G401 (cell line): ENCODE measurements around the gene NOTCH1. TPM values are rescaled to one million over a fixed set of nuclear protein-coding genes. Genes with fewer than 3 reads are reported as not detected.

Experiments
- DNase-seq: peaks from one replicate; pipeline ENCODE4 v3.0.0-alpha.2; 2015; ENCODE audit warnings: low spot score
- in situ Hi-C: cut with HindIII; loops from 2 replicates; pipeline ENCODE4 v1.10.0; 2016; ENCODE audit warnings: low sequenced_read_pairs, mixed read lengths
- total RNA-seq: library from RNA; depleted of rRNA; stranded (reverse); fragments of >200 nt; shearing (Covaris generic); gene quantifications from 2 replicates; pipeline ENCODE4 v1.2.3, GENCODE V29; 2014

NOTCH1 gene
- total RNA-seq, 1 experiment from 2014 or later = 13.8 TPM

DNA sequence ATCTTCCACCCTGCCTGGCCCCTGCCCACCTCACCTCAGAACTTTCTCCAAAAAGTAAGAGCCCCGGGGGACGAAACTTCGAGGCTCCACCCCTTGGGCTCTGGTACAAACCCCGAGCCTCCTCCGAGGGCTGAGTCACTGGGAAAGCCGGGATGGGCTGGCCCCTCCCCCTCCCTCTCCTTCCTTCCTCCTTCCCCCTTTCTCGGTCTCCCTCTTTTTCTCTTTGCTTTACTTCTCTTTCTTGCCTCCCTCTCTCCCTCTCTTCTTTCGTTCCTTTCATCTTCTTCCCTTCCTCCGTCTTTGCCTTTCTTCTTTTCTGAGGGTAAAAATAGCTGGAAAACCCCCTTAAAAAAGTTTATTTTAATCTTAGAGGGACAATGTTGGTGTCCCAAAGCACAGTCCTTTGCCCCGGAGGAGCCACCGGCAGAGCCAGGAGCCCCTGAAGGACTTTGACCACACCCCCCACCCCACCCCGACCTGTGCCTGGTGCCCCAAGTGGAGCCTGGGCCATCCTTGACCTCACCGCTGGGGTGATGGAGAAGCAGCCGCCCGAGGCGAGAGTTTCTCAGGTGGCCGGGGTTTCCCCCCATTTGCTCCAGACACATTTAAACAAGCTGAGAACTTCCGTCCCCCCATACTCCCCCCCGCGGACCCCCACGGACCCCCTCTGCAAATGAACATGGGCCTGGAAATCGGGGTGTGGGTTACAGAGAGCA is 5.7 kb upstream of the NOTCH1 start:
- no peak for DNase-seq
- in situ Hi-C loops = no loop called here

DNA sequence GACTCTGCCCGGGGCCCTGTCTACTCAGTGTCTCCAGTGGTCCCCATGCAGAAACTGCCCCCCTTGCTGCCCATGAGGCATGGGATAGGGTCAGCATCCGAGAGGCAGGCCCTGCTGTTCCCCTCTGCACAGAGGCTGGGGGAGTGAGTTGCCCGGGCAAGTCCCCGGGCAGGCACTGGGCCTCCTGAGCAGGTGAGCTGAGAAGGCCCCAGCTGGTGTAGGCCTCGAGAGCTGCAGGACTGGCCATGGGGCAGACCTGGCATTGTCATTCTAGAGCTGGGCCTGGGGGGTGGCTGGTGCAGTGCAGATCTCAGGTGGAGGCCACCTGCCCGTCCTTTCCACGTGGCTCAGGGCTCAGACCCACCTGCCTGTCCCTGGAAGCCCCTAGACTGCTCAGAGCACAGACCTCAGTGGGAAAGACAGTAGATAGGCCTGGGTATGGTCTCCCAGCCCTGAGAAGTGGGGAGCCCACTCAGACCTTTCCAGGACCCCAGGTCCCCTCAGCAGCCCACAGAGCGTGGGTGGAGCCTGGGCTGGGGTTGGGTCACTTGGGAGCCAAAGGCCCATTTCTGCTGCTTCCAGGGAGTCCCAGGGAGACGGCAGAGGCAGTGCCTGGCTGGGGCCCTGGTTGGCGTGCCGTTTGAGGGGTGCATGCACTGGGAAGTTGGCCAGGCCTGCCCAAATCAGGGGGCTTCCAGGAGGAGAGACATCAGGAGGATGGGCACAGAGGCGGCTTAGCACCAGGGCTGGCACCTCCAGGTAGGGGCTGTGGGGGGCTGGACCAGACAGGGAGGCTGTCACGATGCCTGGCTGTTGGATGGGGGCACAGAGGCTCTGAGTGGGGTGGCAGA is 4.8 kb upstream of the NOTCH1 start:
- in situ Hi-C loops = no loop called here
- no peak for DNase-seq

DNA sequence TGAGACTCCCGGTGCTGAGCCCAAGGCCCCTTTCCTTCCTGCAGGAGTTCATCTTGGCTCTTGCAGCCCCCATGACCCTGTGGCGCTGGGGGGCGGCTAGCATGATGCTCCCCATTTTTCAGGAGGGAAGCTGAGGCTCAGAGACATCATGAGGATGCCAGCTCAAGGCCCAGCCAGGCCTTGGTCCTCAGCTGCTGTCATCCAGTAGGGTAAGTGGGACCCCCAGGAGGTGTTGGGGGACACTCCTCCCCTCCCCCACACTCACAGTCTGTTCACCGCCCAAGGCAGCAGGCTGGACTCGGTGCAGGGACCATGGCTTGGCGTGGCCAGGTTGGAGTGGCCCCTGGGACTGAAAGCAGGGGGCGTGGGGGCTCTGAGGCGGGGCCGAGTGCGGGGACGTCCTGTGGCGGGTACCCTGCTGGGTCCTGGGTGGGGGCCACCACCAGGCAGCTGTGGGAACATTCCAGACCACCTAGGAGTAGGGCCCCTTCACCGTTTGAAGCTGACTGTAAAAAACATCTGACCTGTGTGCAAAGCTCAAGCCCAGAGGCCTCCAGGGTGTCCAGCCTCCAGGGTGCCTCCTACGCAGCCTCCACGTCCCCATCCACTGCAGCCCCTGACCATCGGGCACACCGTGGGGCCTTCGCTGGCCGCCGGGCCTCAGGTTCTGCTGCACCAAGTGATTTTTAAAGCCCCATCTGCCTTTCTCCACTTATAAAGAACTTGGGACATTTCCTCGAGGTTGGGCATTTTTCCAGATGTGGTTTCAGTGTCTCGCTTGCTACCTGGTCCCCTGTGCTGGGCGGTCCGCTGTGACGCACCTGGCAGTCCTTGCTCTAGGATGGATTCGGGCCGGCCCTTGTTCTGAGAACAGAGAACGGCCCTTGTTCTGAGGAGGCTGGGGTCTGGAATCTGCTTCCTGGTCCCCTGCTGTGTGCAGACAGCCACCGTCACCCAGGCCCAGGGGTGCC is 3.4 kb upstream of the NOTCH1 start:
- in situ Hi-C loops = loop anchor here (5.0 kb wide), 1 partner anchor 62 kb away; no protein-coding TSS in a partner anchor
- DNase-seq = no peak

DNA sequence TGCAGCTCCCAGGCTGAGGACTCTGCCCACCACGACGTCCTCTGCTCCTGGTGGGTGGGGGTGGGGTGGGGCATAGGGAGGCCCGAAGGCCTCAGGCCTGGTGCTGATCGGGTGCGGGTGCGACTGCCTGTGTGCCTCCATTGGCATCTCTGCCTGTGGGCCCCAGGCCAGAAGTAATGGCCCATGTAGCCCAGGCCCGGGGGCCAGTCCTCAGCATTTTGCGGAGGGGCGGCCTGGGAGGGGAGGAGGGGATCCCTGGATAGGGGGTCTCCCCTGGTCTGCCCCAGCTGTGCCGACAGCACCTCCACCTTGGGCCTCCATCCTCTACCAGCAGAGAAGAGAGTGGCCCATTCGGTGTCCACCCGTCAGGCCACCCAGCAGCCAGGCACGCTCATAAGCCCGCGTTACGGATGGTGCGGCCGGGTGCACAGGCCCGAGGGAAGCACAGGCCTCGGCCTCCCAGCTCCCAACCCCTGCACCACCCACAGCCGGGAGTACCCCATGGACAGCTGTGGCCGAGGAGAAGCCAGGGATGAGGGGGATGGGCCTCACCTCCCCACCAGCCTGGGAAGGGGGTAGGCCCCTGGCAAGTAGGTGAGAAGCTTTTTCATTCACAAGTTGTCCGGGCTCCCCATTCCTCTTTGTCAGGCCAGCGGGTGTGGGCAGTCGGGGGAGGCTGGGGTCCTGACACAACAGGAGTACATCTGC is 1.8 kb upstream of the NOTCH1 start:
- in situ Hi-C loops = loop anchor here (5.0 kb wide), 1 partner anchor 60 kb away; no protein-coding TSS in a partner anchor
- no peak for DNase-seq

DNA sequence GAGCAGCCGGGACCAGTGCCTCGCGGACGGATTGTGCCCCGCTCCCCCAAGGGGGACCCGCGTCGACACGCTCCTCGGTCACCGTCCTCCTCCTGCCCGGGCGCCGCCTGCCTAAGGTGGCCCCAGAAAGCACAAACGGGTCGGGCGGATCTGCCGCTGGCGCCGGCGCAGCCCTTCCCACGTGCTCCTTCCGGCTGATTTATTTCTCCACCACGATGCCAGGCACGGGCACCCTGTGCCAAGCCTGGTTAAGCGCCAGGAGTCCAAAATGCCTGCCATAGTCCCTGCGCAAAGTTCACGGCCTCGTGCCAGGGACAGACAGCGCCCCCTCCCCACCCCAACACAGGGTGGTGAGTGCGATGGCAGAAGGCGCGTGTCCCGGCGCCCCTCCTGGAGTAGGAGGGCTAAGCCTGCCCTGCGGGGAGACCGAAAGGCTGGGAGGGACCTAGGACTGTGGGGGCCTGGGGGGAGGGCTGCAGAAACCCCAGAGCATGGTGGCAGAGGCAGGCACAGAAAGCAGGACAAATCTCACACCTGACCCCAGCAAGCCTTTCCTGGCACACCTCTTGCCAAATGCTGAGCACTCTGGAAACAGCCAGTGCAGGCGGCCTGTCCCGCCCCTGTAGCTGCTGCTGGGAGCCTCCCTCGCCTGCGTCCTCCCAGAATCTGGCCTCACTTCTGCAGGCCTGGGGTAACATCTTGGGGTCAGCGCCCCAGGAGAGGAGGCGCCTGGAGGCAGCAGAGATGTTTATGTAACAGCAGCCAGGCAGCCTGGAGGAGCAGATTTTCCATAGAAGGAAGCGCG is 1.1 kb upstream of the NOTCH1 start:
- DNase-seq = no peak

DNA sequence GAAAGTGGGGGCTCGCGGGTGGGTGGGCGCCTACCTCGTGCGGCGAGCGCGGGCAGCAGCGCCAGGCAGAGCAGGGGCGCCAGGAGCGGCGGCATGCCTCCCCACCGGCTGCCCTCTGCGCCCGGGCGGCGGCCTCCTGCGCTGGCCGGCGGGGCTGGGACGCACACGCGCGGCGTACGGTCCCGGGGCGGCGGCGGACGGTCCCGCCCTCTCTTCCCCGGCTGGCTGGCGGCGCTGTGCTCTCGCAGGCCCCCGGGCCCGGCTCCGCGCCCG is 220 bp downstream of the NOTCH1 start:
- no peak for DNase-seq
- in situ Hi-C loops = loop anchor here (5.0 kb wide), 1 partner anchor 58 kb away; no protein-coding TSS in a partner anchor

More for the DNA sequence above, 1.1 kb upstream of the NOTCH1 start:
- in situ Hi-C loops = loop anchor here (5.0 kb wide), 1 partner anchor 60 kb away; no protein-coding TSS in a partner anchor

DNA sequence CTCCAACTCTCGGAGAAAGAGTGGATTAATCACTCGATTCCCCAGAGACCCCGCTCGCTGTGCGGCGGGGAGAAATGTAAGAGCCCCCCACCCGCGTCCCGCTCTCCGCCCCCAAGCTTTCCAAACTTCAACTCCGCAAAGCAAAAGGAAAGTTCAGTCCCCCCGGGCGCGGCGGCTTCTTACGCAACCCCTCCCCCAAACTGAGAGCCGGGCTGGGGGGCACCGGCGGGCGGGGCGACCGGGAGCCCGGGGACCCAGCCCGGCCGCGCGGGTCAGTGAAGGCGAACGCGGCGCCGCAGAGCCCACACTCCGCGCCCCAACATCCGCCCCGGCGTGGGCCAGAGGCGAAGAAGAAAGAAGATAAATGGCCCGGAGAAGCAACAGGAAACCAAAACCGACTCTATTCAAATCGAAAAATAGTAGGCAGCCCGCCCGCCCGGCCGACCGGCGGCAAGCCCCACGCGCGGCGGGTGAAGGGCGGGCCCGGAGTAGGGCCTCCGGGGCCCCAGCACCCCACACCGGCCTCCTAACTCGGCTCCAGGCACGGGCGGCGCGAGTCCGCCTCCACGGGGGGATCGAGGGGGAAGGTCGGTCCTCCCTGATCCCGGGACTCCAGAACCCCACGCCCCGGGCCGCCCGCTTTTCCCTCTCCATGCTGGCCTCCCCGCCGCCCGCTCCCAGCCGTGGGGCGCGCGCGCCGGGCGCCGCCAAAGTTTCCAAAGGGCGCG is 720 bp downstream of the NOTCH1 start:
- in situ Hi-C loops = loop anchor here (5.0 kb wide), 1 partner anchor 58 kb away; no protein-coding TSS in a partner anchor
- DNase-seq = no peak

DNA sequence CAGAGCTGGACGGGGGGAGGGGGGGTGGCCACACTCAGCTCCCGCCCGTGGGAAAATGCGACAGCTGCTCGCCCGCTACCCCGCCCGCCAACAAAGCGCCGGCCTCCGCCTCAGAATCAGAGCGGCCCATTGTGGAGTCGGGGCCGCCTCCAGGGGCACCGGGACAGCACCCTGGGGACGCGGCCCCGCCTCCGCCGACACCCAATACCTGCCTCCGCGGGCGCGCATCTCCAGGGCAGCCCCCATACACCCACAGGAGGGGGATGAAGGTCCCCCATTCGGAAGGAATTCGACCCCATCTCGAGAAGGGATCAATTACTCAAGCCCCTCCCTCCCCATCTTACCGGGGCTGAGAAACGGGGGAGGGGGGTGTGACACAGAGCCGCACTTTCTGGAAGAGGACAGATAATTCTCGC is 1.3 kb downstream of the NOTCH1 start:
- no peak for DNase-seq
- in situ Hi-C loops = no loop called here

DNA sequence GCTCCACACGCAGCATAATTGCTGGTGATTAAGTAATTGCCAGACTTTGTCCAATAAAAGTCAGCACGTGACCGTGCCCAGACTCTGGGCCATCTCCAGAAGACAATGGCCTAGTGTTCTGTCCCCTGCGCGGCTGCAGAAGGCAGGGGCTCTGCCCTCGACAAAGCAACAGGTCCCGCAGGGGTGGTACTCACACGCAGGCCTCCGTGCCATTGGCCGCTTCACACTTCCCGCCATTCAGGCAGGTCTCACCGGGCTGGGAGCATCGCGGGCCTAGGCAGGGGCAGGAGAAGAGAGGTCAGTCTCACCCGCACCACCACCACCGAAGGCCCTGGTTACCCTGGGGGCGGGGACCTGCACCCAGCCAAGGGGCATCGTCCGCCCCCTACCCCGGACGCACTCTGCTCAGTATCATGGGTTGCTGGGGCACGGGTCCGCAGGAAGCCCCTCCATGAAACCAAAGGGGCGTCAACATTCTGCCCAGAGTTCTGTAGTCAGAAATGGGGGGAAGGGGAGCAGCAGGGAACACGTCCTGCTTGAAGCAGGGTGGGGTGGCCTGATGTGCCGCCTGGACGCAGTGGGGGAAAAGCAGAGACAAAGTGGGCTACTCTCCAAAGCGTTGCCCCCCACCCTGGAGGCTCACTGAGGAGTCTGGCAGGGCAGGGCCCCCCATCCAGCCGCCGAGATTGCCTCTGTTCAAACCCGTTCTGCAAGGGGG is 1.9 kb downstream of the NOTCH1 start:
- in situ Hi-C loops = no loop called here
- no peak for DNase-seq

DNA sequence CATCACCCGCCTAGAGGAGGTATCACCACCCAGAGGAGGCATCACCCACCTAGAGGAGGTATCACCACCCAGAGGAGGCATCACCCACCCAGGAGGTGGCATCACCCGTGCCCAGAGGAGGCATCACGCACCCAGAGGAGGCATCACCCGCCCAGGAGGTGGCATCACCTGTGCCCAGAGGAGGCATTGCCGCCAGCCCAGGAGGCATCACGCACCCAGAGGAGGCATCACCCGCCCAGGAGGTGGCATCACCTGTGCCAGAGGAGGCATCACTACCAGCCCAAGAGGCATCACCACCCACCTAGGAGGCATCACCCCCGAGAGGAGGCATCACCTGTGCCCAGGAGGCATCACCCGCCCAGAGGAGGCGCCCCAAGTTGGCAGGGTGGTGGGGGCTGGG is 2.6 kb downstream of the NOTCH1 start:
- in situ Hi-C loops = no loop called here
- DNase-seq = no peak

DNA sequence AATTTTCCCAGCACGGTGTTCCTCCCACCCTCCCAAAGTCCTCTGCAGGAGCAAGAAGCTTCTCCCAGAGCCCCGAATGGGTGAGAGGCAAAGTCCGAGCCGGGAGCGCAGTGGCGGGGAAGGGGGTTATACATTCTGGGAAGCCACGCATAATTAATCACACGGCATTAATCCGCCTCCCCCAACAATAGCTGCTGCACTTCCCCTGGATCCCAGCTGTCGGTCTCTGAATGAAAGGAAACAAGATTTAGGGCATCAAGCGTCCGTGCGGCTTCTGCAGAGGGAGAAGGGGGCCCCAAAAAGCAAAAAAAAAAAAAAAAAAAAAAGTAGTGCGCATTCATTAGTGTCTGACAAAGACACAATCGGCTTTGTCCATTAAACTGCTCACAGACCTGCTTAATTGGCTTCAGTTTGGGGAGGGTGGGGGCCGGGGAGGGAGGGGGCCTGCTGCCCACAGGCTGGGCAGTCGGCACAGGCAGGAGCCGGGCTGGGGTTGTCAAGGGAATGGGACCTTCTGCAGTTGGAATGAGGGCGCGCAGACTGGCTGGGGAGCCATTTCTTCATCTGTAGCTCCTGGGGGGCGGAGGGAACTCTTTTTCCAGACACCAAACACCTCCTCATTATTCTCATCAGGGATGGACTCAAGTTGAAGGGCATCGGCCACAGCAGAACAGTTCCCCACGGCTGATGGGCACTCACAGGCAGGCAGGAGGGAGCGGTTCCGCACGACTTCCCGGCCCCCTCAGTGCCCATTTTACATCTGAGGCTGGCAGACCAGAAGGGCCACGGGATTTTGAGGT is 3.4 kb downstream of the NOTCH1 start:
- in situ Hi-C loops = no loop called here
- DNase-seq = no peak

DNA sequence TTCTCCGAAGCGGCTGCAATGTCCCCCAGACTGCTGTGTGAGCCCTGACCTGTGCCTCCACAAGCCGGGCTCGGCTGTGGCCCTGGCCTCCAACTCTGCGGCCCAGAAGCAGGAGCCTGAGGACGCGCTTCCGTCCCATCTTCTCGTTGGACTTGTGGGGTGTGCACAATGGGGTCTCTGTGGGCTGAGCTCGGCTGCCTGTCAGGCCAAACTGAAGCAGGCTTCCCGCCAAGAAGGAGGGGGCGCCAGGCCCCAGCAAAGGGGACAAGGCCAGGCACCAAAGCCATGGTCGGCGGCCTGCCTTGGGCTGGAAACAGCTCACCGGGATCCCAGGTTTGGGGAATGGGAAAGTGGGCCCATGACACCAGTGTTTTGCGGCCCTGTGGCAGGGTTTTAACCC is 4.1 kb downstream of the NOTCH1 start:
- in situ Hi-C loops = no loop called here

DNA sequence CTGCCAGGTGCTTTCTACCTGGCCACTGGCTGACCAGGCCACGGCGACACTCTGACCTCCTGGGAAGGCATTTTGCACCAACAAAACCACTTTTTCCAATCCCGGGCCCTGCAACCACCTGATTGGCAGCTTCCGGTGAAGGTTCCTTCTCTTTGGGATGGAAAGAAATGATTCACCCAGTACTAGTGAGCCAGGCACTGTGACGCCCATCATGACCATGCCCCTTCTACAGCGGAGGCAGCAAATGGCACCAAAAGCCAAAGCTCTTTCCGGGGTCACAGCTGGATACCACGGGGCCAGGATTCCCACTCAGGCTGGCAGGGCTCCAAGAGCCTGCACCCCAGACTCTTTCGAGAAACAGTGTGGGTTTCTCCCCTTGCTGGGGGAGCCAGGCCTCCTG is 4.7 kb downstream of the NOTCH1 start:
- in situ Hi-C loops = no loop called here

More for the DNA sequence above, 4.1 kb downstream of the NOTCH1 start:
- no peak for DNase-seq

DNA sequence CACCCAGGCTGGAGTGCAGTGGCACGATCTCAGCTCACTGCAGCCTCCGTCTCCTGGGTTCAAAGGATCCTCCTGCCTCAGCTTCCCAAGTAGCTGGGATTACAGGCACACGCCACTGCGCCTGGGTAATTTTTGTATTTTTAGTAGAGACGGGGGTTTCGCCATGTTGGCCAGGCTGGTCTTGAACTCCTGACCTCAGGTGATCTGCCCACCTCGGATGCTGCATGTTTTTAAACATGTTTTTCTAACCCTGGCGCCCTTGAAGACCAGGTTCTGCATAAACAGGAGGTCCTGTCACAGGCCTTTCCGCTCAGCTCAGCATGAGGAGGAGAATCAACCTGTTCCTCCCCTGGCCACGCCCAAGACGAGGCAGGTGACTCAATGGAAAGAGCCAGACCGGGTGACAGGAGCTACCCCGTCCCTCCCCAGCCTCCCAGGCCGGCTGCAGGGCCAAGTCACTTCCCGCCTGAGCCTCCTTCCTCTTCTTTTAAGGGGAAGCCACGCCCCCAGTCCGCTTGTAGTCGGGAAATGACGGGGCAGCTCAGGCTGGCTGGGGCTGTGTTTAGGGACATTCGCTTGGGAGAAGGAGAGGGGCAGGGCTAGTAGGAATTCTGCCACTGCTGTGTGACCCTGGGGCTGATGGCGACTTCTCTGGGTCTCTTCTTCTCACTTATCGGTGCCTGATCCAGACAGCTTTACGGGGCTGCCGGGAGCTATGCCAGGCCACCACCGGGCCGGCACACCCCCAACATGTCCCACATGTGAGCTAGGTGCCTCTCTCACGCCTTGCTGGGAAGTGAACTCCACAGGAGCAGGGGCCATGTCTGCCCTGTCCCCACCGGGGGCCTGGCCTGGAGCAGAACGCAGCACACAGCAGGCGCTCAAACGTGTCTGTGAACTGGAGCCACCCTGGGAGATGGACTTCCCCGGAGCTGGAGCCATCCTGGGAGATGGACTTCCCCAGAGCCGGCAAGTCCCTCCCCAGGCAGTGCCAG is 6.1 kb downstream of the NOTCH1 start:
- in situ Hi-C loops = no loop called here
- DNase-seq = no peak

More for the DNA sequence above, 4.7 kb downstream of the NOTCH1 start:
- DNase-seq = no peak
